Neural cell (in vitro differentiated cells): ENCODE results near the gene CXCL1.

Experiments used
- CTCF ChIP-seq: fragments of 450-650 bp; IDR thresholded peaks from 2 replicates; pipeline ENCODE4 v1.5.1; 2014; ENCODE audit warnings: antibody characterized with exemption, mild to moderate bottlenecking, moderate library complexity; ENCODE audit not compliant: poor library complexity, severe bottlenecking
- EZH2 ChIP-seq: fragments of 200-600, 300-800 bp; shearing (Covaris generic), sonication (generic); IDR thresholded peaks from 2 replicates; pipeline ENCODE4 v1.6.1; 2014; ENCODE audit warnings: antibody characterized with exemption, low read length, borderline replicate concordance, mild to moderate bottlenecking; ENCODE audit not compliant: insufficient read depth, poor library complexity, severe bottlenecking
- MXI1 ChIP-seq: fragments of 450-650 bp; conservative IDR thresholded peaks from 2 replicates; pipeline ENCODE4 v1.6.1; 2014; ENCODE audit warnings: antibody characterized with exemption, mild to moderate bottlenecking; ENCODE audit not compliant: poor library complexity, severe bottlenecking
- POLR2AphosphoS5 ChIP-seq: IDR thresholded peaks from 2 replicates; pipeline ENCODE4 v1.6.1; 2012
- RAD21 ChIP-seq: fragments of 450-650 bp; conservative IDR thresholded peaks from 2 replicates; pipeline ENCODE4 v1.6.1; 2014; ENCODE audit warnings: antibody characterized with exemption, mild to moderate bottlenecking, moderate library complexity
- SMC3 ChIP-seq: fragments of 450-650 bp; conservative IDR thresholded peaks from 2 replicates; pipeline ENCODE4 v1.6.1; 2014; ENCODE audit warnings: antibody characterized with exemption, mild to moderate bottlenecking, moderate library complexity; ENCODE audit not compliant: poor library complexity

GRCh38 chr4:73822812-73823504, 46.2 kb upstream of the CXCL1 start:
- TF ChIP-seq EZH2: no peak
- no peak for TF ChIP-seq POLR2AphosphoS5
- TF ChIP-seq CTCF: no peak
- TF ChIP-seq RAD21: no peak
- TF ChIP-seq SMC3: no peak
- no peak for TF ChIP-seq MXI1
